ENCODE measurements around the gene SPDYE17. TPM values are rescaled to one million over a fixed set of nuclear protein-coding genes. Genes with fewer than 3 reads are reported as not detected.
"Not testable (repeated sequence)": the region's sequence is repeated elsewhere in the genome, so short reads cannot be mapped to it uniquely, and the experiment has no call there.

Gene SPDYE17
- total RNA-seq, 1 experiment from 2014 or later = not detected

DNA sequence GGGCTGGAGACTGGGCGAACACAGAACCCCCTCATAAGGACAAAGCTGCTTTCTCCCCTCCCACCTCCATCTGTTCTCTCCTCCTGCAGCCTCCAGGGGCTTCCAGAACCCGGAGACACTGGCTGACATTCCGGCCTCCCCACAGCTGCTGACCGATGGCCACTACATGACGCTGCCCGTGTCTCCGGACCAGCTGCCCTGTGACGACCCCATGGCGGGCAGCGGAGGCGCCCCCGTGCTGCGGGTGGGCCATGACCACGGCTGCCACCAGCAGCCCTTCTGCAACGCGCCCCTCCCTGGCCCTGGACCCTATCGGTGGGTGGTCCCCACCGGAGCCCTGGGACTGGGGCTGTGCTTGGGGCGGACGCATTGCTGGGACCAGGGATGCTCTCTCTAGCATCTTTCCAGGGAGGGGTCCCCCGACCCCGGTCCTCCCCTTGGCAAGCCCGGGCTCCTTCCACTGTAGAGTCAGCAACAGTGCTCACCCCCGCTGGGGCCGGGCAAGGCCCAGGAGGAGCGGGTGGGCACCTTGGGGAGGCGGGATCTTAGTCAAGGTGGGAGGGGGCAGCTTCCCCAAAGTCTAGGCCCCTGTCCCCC lies 26.6 kb downstream of the SPDYE17 start:
- not testable (repeated sequence) for DNase-seq; H3K36me3 ChIP-seq (replicated peaks; ENCODE audit: control insufficient read depth, insufficient read depth, low read length); H3K4me3 ChIP-seq (ENCODE audit: insufficient read depth, low read depth, low read length); H3K27me3 ChIP-seq (ENCODE audit: control insufficient read depth, insufficient read depth, low read length)

DNA sequence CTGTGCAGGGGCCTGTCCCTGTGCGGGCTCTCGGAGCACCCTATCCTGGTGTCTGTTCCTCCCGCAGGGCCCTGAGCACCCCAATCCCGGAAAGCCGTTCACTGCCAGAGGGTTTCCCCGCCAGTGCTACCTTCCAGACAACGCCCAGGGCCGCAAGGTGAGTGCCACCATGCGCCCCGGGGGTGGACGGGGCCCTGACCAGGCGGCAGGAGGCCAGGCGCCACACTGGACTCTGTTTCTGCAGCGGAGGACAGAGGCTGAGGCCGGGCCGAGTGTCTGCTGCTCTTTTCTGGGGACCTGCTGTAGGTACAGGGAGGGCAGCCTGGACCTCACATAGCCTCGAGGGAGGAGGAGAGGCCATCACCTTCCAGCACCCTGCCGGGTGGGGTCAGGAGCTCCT lies 28.0 kb downstream of the SPDYE17 start:
- H3K27me3 ChIP-seq (ENCODE audit: control insufficient read depth, insufficient read depth, low read length); H3K36me3 ChIP-seq (replicated peaks; ENCODE audit: control insufficient read depth, insufficient read depth, low read length); H3K4me3 ChIP-seq (ENCODE audit: insufficient read depth, low read depth, low read length); DNase-seq: not testable (repeated sequence)

DNA sequence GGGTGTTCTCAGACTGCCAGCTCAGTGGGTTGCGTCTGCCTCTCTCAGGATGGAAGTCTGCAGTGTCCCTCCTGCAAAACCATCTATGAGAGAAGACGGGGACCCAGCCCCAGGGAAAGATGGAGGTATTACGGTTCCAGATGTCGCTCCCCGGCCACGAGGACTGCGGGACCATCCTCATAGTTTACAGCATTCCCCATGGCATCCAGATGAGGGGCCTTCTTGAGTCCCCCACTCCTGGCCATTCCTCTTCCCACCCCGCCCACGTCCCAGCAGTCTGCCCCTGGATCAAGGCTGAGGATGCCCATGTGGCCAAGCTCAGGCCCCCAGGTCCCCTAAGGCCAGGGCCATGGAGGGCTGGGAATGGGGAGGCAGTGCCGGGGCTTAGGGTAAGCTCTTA lies 28.9 kb downstream of the SPDYE17 start:
- H3K27me3 ChIP-seq (ENCODE audit: control insufficient read depth, insufficient read depth, low read length); H3K36me3 ChIP-seq (replicated peaks; ENCODE audit: control insufficient read depth, insufficient read depth, low read length); H3K4me3 ChIP-seq (ENCODE audit: insufficient read depth, low read depth, low read length): not testable (repeated sequence)
- peak; percentile 16 for DNase-seq

DNA sequence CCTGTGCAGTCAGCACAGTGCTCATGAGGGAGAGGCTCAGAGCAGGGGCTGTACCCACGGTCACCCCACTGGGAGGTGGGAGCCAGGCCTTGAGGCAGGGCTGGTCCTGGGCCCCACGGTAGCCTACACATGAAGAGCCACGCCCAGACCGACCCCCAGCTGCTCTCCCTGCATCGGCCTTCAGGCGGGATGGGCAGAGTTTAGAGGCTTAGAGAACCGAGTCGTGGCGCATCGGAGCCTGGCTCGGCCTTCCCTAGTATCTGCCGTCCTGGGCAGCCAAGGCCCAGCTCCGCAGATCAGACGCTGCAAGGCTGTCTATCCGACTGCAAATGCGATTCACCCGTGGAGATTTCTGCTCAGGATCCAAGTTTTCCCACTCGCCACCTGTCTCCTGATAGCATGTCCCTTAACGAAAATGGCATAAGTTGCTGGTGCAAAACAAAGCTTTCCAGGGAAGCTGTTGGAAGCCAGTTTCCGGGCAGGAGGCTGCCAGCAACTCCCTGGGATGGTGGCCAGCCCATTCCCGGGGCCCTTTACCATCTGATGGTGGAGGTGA lies 29.4 kb downstream of the SPDYE17 start:
- H3K27me3 ChIP-seq (ENCODE audit: control insufficient read depth, insufficient read depth, low read length); DNase-seq; H3K4me3 ChIP-seq (ENCODE audit: insufficient read depth, low read depth, low read length); H3K36me3 ChIP-seq (replicated peaks; ENCODE audit: control insufficient read depth, insufficient read depth, low read length): not testable (repeated sequence)

DNA sequence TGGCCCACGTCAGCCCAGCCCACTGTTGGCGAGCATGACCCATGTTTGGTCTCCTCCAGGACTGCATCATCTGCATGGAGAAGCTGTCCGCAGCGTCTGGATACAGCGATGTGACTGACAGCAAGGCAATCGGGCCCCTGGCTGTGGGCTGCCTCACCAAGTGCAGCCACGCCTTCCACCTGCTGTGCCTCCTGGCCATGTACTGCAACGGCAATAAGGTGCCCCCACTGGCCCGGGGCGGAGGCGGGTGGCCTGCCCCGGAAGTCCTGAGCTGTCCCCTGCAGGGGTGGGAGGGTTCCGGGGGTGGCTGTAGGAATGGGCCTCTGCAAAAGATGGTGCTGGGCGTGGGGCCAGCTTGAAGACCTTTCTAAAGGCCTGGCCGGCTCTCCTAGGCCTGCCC lies 30.1 kb downstream of the SPDYE17 start:
- DNase-seq = peak; percentile 17
- not testable (repeated sequence) for H3K27me3 ChIP-seq (ENCODE audit: control insufficient read depth, insufficient read depth, low read length); H3K4me3 ChIP-seq (ENCODE audit: insufficient read depth, low read depth, low read length); H3K36me3 ChIP-seq (replicated peaks; ENCODE audit: control insufficient read depth, insufficient read depth, low read length)

DNA sequence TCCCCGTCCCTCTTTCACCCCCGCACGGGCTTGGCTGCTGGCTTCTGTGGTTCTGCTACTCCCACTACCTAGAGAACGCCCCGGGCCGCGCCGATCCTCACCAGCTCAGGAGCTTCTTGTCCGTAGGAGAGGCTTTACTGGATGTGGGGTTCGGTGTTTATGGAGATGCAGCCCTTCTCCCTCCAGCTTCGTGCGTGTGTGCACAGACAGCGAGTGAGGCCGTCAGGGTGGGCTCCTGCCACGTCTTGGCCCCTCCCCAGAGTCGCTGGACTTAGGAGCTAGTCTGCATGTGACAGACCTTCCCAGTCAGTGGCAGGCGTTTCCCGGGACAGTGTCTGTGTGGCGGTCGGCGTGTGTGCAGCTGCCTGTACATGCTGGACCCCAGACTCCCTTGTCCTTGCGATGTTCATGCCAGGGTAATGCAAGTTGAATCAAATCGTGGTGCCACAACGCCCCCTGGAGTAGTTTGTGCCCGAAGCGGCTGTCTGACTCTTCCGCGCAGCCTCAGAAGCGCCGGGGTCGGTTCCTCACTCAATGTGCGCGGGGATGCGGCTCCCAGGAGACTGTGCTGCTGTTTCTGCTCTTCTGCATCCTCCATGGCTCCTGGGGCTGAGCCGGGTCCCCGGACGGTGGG lies 32.6 kb downstream of the SPDYE17 start:
- not testable (repeated sequence) for H3K4me3 ChIP-seq (ENCODE audit: insufficient read depth, low read depth, low read length); H3K27me3 ChIP-seq (ENCODE audit: control insufficient read depth, insufficient read depth, low read length); DNase-seq; H3K36me3 ChIP-seq (replicated peaks; ENCODE audit: control insufficient read depth, insufficient read depth, low read length)

DNA sequence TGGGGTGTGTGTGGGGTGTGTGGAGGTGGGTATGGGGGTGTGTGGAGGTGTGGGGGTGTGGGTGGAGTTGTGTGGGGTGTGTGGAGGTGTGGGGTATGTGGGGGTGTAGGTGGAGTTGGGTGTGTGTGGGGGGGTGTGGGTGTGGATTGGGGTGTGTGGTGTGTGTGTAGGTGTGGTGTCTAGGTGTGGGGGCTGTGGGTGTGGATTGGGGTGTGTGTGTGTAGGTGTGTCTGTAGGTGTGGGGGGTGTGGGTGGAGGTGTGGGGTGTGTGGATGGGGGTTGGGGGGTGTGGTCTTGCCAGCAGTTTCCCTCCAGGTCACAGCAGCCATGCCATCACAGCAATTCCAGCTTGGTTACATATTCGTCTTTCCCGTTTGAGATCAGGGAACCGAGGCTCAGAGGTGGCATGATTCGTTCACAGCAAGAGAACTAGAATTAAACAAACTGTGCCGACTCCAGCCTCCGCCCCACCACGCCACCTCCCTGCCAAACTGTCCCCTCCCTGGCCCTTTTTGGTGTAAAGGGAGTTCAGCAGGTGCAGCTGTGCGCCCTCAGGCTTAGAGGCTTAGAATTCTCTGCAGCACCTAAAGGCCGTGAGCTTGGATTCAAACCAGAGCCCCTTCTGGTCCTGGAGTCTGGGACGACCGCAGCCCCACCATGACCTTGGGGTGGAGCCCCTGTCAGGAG lies 33.3 kb downstream of the SPDYE17 start:
- peak; percentile 51 for DNase-seq
- H3K4me3 ChIP-seq (ENCODE audit: insufficient read depth, low read depth, low read length); H3K27me3 ChIP-seq (ENCODE audit: control insufficient read depth, insufficient read depth, low read length); H3K36me3 ChIP-seq (replicated peaks; ENCODE audit: control insufficient read depth, insufficient read depth, low read length): not testable (repeated sequence)

DNA sequence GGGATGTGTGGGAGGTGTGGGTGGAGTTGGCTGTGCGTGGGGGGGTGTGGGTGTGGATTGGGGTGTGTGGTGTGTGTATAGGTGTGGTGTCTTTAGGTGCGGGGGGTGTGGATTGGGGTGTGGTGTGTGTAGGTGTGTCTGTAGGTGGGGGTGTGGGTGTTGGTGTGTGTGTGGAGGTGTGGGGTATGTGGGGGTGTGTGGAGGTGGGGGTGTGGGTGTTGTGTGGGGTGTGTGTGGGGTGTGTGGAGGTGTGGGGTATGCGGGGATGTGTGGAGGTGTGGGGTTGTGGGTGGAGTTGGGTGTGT lies 33.9 kb downstream of the SPDYE17 start:
- peak; percentile 16 for DNase-seq
- Histone ChIP-seq H3K4me3 (ENCODE audit: insufficient read depth, low read depth, low read length) (no peak overlapping the region), H3K27me3 (ENCODE audit: control insufficient read depth, insufficient read depth, low read length) (no peaks in the 10 kb centered on the region), H3K36me3 (replicated peaks; ENCODE audit: control insufficient read depth, insufficient read depth, low read length) (no peaks in the 10 kb centered on the region)

DNA sequence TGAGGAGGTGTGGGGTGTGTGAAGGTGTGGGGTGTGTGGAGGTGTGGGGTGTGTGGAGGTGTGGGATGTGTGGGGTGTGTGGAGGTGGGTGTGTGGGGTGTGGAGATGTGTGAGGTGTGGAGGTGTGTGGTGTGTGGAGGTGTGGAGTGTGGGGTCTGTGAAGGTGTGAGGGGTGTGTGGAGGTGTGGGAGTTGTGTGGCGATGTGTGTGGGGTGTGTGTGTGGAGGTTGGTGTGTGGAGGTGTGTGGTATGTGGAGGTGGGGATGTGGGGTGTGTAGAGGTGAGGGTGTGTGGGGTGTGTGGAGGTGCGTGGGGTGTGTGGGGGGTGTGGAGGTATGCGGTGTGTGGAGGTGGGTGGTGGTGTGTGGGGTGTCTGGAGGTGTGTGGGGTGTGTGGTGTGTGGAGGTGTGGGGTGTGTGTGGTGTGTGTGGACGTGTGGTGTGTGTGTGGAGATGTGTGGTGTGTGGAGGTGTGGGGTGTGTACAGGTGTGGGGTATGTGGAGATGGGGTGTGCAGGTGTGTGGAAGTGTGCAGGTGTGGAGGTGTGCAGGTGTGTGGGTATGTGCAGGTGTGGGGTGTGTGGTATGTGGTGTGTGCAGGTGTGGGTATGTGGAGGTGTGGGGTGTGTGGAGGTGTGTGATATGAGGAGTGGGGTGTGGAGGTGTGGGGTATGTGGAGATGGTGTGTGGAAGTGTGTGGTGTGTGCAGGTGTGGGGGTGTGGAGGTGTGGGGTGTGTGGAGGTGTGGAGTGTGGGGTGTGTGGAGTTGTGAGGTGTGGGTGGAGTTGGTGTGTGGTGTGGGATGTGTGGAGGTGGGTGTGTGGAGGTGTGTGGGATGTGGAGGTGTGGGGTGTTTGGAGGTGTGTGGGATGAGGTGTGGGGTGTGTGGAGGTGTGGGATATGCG lies 34.5 kb downstream of the SPDYE17 start:
- Histone ChIP-seq H3K27me3 (ENCODE audit: control insufficient read depth, insufficient read depth, low read length) (no peaks in the 10 kb centered on the region), H3K36me3 (replicated peaks; ENCODE audit: control insufficient read depth, insufficient read depth, low read length) (no peaks in the 10 kb centered on the region), H3K4me3 (ENCODE audit: insufficient read depth, low read depth, low read length) (no peak overlapping the region)
- peak; percentile 30 for DNase-seq

DNA sequence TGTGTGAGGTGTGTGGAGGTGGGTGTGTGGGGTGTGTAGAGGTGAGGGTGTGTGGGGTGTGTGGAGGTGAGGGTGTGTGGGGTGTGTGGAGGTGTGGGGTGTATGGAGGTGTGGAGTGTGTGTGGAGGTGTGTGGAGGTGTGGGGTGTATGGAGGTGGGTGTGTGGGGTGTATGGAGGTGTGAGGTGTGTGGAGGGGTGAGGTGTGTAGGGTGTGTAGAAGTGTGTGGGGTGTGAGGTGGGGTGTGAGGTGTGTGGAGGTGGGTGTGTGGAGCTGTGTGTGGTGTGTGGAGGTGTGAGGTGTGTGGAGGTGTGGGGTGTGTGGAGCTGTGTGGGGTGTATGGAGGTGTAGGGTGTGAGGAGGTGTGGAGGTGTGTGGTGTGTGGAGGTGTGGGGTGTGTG lies 35.2 kb downstream of the SPDYE17 start:
- H3K4me3 ChIP-seq (ENCODE audit: insufficient read depth, low read depth, low read length); DNase-seq; H3K27me3 ChIP-seq (ENCODE audit: control insufficient read depth, insufficient read depth, low read length); H3K36me3 ChIP-seq (replicated peaks; ENCODE audit: control insufficient read depth, insufficient read depth, low read length): not testable (repeated sequence)

DNA sequence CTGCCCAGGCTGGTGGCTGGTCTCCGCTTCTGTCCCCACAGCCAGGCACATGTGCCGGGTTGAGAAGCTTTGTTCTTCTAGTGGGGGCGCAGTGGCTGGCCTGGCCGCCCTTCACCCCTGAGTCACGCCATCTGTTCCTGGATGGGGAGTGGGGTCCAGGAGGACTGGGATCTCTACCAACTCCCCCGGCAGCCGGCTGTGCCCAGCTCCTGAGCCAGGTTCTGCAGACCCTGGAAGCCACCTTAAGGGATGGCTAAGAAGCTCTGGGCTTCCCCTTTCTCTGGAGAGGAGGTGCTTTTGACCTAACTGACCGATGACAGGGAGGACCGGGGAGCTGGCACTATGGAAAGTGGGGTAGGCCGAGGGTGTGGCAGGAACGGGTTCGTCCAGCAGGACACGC lies 37.9 kb downstream of the SPDYE17 start:
- not testable (repeated sequence) for H3K4me3 ChIP-seq (ENCODE audit: insufficient read depth, low read depth, low read length); H3K36me3 ChIP-seq (replicated peaks; ENCODE audit: control insufficient read depth, insufficient read depth, low read length); DNase-seq; H3K27me3 ChIP-seq (ENCODE audit: control insufficient read depth, insufficient read depth, low read length)

DNA sequence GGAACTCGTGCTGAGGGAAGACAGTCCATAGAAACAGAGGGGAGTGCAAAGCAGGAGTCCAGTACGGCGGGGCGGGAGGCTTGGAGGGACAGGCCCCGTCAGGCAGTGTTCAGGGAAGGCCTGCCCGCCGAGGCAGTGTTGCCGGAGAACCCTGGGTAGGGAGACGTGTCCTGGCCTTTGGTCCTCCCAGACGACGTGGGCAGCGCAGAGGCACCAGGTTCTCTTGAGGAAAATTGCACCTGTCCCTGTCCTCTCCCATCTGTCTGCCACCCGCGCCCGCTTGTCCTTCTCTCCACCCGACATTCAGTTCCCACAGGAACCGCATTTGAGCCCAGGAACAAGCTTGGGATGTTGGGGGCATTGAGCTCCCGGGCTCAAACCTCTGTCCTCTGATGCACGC lies 38.3 kb downstream of the SPDYE17 start:
- peak; percentile 8 for DNase-seq
- H3K36me3 ChIP-seq (replicated peaks; ENCODE audit: control insufficient read depth, insufficient read depth, low read length); H3K4me3 ChIP-seq (ENCODE audit: insufficient read depth, low read depth, low read length); H3K27me3 ChIP-seq (ENCODE audit: control insufficient read depth, insufficient read depth, low read length): not testable (repeated sequence)

DNA sequence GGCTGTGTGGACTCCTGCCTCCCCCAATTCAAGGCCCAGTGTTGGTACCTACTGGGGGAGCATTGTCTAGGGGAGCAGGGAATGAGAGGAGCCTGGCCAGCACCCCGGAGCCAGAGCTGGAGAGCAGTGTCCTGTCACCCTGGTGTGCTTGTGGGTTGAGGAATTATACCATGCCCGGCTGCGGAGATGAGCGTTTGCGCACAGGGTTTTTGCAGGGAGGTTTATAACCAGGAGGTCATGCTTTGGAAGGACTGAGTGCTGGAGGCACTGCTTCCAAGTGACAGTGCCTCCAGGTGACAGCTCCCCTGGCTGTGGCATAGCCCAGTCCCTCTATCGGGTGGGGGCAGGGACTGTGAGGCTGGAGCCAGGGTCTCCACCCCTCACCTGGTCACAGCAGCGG lies 39.3 kb downstream of the SPDYE17 start:
- H3K4me3 ChIP-seq (ENCODE audit: insufficient read depth, low read depth, low read length); H3K36me3 ChIP-seq (replicated peaks; ENCODE audit: control insufficient read depth, insufficient read depth, low read length); H3K27me3 ChIP-seq (ENCODE audit: control insufficient read depth, insufficient read depth, low read length); DNase-seq: not testable (repeated sequence)

DNA sequence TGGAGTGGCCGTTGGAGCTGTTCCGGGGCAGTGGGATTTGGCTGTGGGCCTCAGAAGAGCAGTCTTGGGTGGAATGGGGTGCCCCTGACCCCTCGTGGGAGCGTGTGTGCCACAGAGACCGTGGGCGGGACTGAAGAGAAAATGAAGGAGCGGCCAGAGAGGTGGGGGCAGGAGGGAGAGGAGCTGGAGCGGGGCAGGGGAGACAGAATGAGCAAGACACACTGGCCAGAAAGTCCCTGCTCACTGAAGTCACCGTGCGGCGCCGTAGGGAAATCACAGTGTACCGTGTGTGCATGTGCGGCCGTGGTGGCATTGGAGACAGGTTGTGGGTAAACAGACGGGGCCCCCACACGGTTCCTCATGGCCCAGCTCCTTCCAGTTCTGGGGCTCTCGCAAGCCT lies 40.0 kb downstream of the SPDYE17 start:
- not testable (repeated sequence) for H3K36me3 ChIP-seq (replicated peaks; ENCODE audit: control insufficient read depth, insufficient read depth, low read length); H3K4me3 ChIP-seq (ENCODE audit: insufficient read depth, low read depth, low read length); DNase-seq; H3K27me3 ChIP-seq (ENCODE audit: control insufficient read depth, insufficient read depth, low read length)
